Measurements from ENCODE around the gene SARDH.

DNA sequence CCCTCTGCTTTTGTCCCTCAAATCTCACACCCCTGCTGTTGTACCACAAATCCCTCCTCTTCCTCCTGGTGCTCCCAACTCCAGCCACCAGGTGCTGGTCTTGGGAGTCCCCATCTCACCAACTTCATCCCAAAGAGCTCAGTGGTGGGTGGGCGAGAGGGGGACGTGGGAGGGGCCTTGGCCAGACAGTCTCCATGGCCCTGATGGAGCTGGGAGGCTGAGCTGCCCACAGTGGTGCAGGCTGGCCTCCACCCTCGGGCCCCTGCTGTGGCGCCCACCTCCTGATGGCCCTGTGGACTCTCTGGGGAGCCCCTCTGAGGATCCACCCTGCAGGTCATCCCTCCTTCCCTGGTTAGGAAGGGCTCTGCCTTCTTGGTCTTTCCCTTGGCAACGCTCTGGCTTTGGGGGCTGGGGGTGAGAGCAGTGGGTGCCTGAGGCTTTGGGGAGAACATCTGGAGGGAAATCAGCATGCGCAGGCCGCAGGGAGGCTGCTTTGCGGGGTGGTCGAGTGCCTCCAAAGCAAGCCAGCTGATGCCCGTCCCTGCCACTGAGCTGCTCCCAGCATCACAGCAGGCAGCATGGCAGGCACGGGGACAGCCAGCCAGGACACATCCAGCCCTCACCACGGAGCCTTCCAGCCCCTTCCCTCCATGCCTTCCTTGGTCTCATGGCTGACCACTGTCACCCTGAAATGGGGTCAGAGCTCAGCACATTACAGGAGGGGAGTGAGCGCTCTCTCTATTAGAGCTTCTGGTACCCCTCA lies 121.3 kb downstream of the SARDH start:
- TF ChIP-seq, protein P1, sequence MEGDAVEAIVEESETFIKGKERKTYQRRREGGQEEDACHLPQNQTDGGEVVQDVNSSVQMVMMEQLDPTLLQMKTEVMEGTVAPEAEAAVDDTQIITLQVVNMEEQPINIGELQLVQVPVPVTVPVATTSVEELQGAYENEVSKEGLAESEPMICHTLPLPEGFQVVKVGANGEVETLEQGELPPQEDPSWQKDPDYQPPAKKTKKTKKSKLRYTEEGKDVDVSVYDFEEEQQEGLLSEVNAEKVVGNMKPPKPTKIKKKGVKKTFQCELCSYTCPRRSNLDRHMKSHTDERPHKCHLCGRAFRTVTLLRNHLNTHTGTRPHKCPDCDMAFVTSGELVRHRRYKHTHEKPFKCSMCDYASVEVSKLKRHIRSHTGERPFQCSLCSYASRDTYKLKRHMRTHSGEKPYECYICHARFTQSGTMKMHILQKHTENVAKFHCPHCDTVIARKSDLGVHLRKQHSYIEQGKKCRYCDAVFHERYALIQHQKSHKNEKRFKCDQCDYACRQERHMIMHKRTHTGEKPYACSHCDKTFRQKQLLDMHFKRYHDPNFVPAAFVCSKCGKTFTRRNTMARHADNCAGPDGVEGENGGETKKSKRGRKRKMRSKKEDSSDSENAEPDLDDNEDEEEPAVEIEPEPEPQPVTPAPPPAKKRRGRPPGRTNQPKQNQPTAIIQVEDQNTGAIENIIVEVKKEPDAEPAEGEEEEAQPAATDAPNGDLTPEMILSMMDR (IDR thresholded peaks at IDR 0.05; ENCODE audit: borderline replicate concordance, extremely low read depth, low read length, poor library complexity, severe bottlenecking), result no peak
- no peak for TF ChIP-seq EZH2 (IDR thresholded peaks at IDR 0.05; ENCODE audit: borderline replicate concordance, low read depth, low read length, severe bottlenecking)
